ENCODE measurements around the gene TNFRSF25. TPM values are rescaled to one million over a fixed set of nuclear protein-coding genes. Genes with fewer than 3 reads are reported as not detected.

TNFRSF25 gene
- total RNA-seq, 1 donor, result 2.0 TPM

DNA sequence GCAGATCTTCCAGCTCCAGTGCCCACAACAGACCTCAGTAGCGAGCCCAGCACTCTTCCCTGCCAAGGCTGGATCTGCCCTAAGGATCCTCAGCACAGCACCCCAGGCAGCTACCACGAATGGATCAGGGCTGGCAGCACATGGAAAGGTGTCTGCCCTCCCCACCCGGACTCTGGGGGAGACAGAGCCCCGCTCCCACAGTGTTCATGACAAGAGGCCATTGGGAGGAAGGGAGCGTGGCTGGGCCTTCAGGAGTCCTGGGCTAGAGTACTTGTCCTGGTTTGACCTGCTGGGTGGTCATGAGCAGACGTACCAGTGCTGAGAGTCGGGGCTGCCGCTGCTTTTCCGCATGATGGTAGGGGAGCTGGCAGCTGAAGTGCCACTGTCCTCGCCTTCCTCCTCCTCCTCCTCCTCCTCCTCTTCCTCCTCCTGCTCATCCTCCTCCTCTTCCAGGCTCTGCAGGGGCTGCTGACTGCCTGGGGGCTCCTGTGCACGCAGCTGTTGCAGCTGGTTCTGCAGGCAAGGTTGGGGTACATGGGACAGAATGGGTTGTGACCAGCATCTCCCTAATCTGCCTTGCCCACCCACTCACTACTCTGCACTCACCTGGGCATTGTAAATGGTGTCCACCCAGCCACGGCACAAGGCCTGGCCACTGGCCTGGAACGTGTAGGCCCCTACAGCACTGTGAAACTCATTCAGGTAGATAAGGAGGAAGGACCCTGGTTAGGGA is 2.9 kb upstream of the TNFRSF25 start:
- TF ChIP-seq, protein P1, sequence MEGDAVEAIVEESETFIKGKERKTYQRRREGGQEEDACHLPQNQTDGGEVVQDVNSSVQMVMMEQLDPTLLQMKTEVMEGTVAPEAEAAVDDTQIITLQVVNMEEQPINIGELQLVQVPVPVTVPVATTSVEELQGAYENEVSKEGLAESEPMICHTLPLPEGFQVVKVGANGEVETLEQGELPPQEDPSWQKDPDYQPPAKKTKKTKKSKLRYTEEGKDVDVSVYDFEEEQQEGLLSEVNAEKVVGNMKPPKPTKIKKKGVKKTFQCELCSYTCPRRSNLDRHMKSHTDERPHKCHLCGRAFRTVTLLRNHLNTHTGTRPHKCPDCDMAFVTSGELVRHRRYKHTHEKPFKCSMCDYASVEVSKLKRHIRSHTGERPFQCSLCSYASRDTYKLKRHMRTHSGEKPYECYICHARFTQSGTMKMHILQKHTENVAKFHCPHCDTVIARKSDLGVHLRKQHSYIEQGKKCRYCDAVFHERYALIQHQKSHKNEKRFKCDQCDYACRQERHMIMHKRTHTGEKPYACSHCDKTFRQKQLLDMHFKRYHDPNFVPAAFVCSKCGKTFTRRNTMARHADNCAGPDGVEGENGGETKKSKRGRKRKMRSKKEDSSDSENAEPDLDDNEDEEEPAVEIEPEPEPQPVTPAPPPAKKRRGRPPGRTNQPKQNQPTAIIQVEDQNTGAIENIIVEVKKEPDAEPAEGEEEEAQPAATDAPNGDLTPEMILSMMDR (IDR thresholded peaks at IDR 0.05; ENCODE audit: insufficient read depth, low read length), result no peak
- no peak for DNase-seq (ENCODE audit: low read depth)
- H3K4me3 ChIP-seq (ENCODE audit: low read depth, low read length), result no peak overlapping the region

DNA sequence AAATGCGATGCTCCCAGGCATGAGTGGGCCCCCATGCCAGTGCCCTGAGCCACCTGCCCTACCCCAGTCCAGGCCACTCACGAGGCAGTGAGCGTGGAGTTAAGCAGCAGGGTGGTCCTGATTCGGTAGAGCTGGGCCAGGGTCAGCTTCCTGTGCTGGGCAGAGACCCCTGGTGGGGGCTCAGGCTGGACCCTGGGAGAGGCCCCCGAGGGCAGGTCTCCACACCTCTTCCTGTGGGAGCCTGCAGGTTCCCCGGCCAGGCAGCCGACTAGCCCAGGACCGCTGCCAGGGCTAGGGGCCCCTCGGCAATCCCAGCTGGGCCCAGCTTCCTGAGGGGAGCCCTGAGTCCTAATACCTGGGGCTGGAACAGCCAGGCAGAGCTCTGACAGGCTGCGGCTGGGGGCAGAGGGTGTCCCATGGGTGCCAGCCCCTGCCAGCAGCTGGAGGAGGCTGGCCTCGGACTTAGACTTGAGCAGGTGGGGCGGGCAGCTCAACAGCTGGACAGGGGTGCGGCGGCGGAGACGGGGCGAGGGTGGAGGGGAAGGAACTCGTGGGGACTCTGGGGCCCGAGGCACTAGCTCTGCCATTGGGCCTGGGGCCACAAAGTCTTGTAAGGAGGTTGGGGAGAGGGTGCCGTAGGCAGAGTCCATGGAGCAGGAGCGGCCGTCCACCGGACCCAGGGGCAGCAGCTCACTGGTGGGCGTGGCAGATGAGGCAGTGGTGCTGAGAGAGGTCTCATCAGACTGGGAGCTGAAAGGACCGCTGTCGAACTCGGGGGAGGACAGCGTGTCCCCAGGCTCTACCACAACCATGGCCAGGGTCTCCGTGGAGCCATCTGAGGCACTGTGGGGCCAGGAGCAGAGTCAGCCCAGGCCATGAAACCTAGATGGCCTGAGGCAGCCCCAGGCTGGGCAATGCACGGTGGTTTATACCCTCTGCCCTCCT is 2.0 kb upstream of the TNFRSF25 start:
- TF ChIP-seq, protein P1 (IDR thresholded peaks at IDR 0.05; ENCODE audit: insufficient read depth, low read length), result no peak
- DNase-seq (ENCODE audit: low read depth), result no peak
- H3K4me3 ChIP-seq (ENCODE audit: low read depth, low read length), result no peak overlapping the region

DNA sequence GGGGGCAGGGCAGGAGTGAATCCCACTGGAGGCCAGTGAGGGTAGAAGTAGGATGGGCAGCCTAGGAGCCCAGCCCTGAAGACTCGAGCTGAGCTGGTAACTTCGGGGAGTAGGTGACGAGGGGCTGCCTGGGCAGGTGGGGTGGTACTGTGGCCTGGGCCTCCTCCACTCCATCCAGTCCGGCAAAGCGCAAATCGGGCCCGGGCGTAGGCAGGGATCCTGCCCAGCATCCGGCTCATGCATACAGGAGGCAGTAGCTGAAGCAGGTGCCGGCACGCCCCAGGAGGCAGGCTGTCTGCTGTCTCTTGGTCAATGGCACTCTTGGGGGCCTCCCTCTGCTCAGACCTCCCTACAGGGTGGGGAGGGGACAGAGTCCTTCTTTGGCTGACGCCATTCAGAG is 1.3 kb upstream of the TNFRSF25 start:
- H3K4me3 ChIP-seq (ENCODE audit: low read depth, low read length), result no peak overlapping the region
- no peak for DNase-seq (ENCODE audit: low read depth)
- TF ChIP-seq, protein P1 (IDR thresholded peaks at IDR 0.05; ENCODE audit: insufficient read depth, low read length), result no peak

DNA sequence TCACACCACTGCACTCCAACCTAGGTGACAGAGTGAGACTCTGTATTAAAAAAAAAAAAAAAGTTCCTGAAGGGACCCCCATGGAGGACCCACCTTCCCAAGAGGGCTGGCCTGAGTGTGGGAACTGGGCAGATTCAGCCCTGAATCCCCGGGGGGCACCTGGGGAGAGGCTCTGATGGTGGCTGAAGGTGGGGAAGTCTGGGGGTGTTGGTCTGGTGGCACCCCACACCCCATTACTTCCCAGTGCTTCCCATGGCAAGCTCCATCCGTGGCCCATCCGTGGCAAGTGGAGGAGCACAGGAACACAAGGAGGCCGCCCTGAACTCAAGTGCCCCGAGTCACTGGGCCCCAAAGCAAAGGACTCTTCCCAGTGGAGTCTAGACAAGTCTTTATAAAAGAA is 778 bp upstream of the TNFRSF25 start:
- TF ChIP-seq, protein P1 (IDR thresholded peaks at IDR 0.05; ENCODE audit: insufficient read depth, low read length), result no peak
- no peak for DNase-seq (ENCODE audit: low read depth)
- H3K4me3 ChIP-seq (ENCODE audit: low read depth, low read length), result no peak overlapping the region

DNA sequence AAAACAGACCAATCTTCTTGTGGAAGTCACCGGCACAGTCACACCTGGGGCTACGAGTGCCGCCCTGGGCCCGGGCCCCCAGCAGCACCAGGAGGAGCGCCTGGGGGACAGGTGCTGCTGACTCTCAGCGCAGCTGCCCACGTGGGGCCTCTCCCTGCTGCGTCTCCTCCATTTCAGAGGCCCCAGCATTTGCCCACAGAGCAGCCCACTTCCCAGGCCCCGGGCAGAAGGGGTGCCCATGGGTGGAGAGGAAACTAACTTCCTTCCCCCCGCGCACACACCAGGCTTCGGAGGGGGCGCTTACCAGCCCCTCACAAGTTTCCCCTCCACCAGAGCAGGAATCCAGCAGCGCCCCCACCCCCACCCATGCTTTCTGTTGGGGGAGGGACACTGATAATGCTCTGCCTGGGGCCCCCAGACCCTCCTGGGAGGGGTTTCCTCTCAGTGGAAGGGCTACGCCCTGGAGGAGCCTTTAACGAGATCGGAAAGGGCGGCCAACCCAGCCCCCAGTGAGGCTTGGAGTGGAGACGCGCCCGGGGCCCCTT is 440 bp downstream of the TNFRSF25 start:
- H3K4me3 ChIP-seq (ENCODE audit: low read depth, low read length), result no peak overlapping the region
- DNase-seq (ENCODE audit: low read depth), result no peak
- TF ChIP-seq, protein P1 (IDR thresholded peaks at IDR 0.05; ENCODE audit: insufficient read depth, low read length), result no peak

DNA sequence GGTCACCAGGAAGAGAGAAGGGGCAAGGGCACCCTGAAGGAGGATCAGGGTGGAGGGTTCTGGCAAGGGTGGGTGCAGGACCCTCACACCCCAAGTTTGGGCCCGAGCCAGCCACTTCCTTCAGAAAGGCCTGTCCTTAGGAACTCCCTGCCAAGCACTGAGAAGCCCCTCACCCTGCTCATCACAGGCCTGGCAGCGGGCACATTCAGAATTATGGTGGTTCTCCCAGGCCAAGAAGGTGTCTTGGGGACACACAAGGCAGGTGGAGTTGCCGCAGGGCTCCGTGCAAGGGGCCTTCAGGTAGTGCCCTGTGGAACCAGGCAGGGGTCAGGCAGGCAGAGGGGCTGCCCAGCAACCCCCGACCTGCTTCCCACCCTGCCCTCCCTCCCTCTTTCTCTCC is 1.1 kb downstream of the TNFRSF25 start:
- no peak overlapping the region for H3K4me3 ChIP-seq (ENCODE audit: low read depth, low read length)
- TF ChIP-seq, protein P1 (IDR thresholded peaks at IDR 0.05; ENCODE audit: insufficient read depth, low read length), result no peak

More for the DNA sequence above, 1.1 kb downstream of the TNFRSF25 start:
- no peak for DNase-seq (ENCODE audit: low read depth)
